Endothelial cell of umbilical vein (primary cell): ENCODE results near the gene SLC22A3. TPM values are rescaled to one million over a fixed set of nuclear protein-coding genes. Genes with fewer than 3 reads are reported as not detected.

ENCODE experiments used
- BruUV-seq: library from RNA; stranded (reverse); fragments of 400-500 nt; replicated peaks from 2 replicates; lab custom pipeline; 2021; lab: Mats Ljungman, UMichigan
- CTCF ChIA-PET: fragments of 300-600, 350-600 bp; sonication (Branson Sonifier 250); formaldehyde crosslinking; loops from one replicate; lab custom pipeline; 2021; ENCODE audit warnings: antibody characterized with exemption, inconsistent platforms; lab: Charles Lee
- POLR2A ChIA-PET: fragments of 300-600, 350-600 bp; sonication (Branson Sonifier 250); formaldehyde crosslinking; loops from one replicate; lab custom pipeline; 2021; ENCODE audit warnings: antibody characterized with exemption, inconsistent platforms; lab: Charles Lee
- DNase-seq: peaks from one replicate; pipeline ENCODE4 v3.0.0-alpha.2; 2011; ENCODE audit warnings: low read depth, low spot score
- FAIRE-seq: peaks from 2 replicates; lab custom pipeline; 2011; peaks lifted over from hg19 to GRCh38; lab: Jason Lieb, UNC
- H2AFZ ChIP-seq: 2 replicates; pipeline ENCODE4 v1.6.0; 2012; ENCODE audit warnings: low read depth, low read length, control low read depth, inconsistent platforms
- H3K27ac ChIP-seq: 2 replicates; pipeline ENCODE4 v1.5.1; 2011; ENCODE audit warnings: low read depth, mild to moderate bottlenecking, control low read depth, low read length, moderate library complexity; ENCODE audit not compliant: insufficient read depth
- H3K27me3 ChIP-seq, 2 experiments: 2 replicates each; pipeline versions ENCODE4 v1.6.0 to v1.6.1; 2011; ENCODE audit warnings: low read length in 2 of 2, mixed read lengths in 1 of 2; ENCODE audit not compliant: control insufficient read depth in 2 of 2, insufficient read depth in 2 of 2
- H3K36me3 ChIP-seq, 2 experiments: 2 replicates in 1 of 2; 3 replicates in 1 of 2; pipeline ENCODE4 v1.5.1; 2011; ENCODE audit warnings: low read length in 2 of 2, mild to moderate bottlenecking in 1 of 2, moderate library complexity in 1 of 2; ENCODE audit not compliant: control insufficient read depth in 2 of 2, insufficient read depth in 2 of 2; ENCODE audit errors: extremely low read depth in 1 of 2
- H3K4me1 ChIP-seq: 3 replicates; pipeline ENCODE4 v1.5.1; 2011; ENCODE audit warnings: mild to moderate bottlenecking, low read length; ENCODE audit not compliant: control insufficient read depth, insufficient read depth; ENCODE audit errors: extremely low read depth
- H3K4me2 ChIP-seq: 2 replicates; pipeline ENCODE4 v1.6.1; 2011; ENCODE audit warnings: low read length, control low read depth, mixed read lengths; ENCODE audit not compliant: insufficient read depth
- H3K4me3 ChIP-seq, 3 experiments: fragments of 200-600 bp in 1 of 3; sonication (generic), shearing (Covaris generic) in 1 of 3; replicated peaks in 1 of 3; 2 replicates each; pipeline ENCODE4 v1.5.1; 2011 to 2016; ENCODE audit warnings: control low read depth in 3 of 3, low read length in 3 of 3, mild to moderate bottlenecking in 2 of 3, inconsistent platforms in 1 of 3, low read depth in 1 of 3, moderate library complexity in 1 of 3; ENCODE audit not compliant: insufficient read depth in 1 of 3
- H3K79me2 ChIP-seq: 2 replicates; pipeline ENCODE4 v1.6.0; 2012; ENCODE audit warnings: low read length, inconsistent platforms; ENCODE audit not compliant: control insufficient read depth, insufficient read depth
- H3K9ac ChIP-seq: replicated peaks from 2 replicates; pipeline ENCODE3; 2011; ENCODE audit warnings: low read length, control low read depth; ENCODE audit not compliant: insufficient read depth; ENCODE audit errors: extremely low read depth
- H3K9me1 ChIP-seq: replicated peaks from 3 replicates; pipeline ENCODE4 v1.6.0; 2011; ENCODE audit warnings: mild to moderate bottlenecking, low read length; ENCODE audit not compliant: control insufficient read depth, insufficient read depth; ENCODE audit errors: extremely low read depth
- H3K9me3 ChIP-seq: replicated peaks from 2 replicates; pipeline ENCODE4 v1.5.1; 2012; ENCODE audit warnings: low read length, inconsistent platforms; ENCODE audit not compliant: control insufficient read depth, insufficient read depth
- H4K20me1 ChIP-seq: replicated peaks from 2 replicates; pipeline ENCODE3; 2011; ENCODE audit warnings: mild to moderate bottlenecking, low read length; ENCODE audit not compliant: control insufficient read depth, insufficient read depth; ENCODE audit errors: extremely low read depth
- CTCF ChIP-seq, 2 donors: IDR thresholded peaks; 1 replicate in 1 of 2; 2 replicates in 1 of 2; pipeline ENCODE4 v1.5.1; 2011; ENCODE audit warnings: low read length in 2 of 2, mild to moderate bottlenecking in 2 of 2, moderate library complexity in 2 of 2, control low read depth in 1 of 2, inconsistent platforms in 1 of 2, low read depth in 1 of 2; ENCODE audit not compliant: insufficient read depth in 1 of 2; ENCODE audit errors: extremely low read depth in 1 of 2
- EZH2 ChIP-seq: IDR thresholded peaks from 2 replicates; pipeline ENCODE4 v1.6.1; 2012; ENCODE audit warnings: borderline replicate concordance, low read depth, mild to moderate bottlenecking, moderate library complexity, low read length, inconsistent platforms; ENCODE audit not compliant: severe bottlenecking
- FOS ChIP-seq: IDR thresholded peaks from 2 replicates; pipeline ENCODE4 v1.6.1; 2011; ENCODE audit warnings: mild to moderate bottlenecking, low read length, moderate library complexity, borderline replicate concordance; ENCODE audit not compliant: insufficient read depth
- GATA2 ChIP-seq: IDR thresholded peaks from 2 replicates; pipeline ENCODE4 v1.7.0; 2011; ENCODE audit warnings: low read depth, mild to moderate bottlenecking, moderate library complexity, mixed read lengths, low read length; ENCODE audit not compliant: insufficient read length, insufficient read depth
- JUN ChIP-seq: IDR thresholded peaks from 2 replicates; pipeline ENCODE4 v1.6.1; 2011; ENCODE audit warnings: borderline replicate concordance, low read depth; ENCODE audit not compliant: insufficient read length, insufficient read depth
- MAX ChIP-seq: IDR thresholded peaks from 2 replicates; pipeline ENCODE4 v1.6.1; 2011; ENCODE audit not compliant: insufficient read depth, insufficient read length
- MYC ChIP-seq: IDR thresholded peaks from one replicate; pipeline ENCODE4 v1.6.1; 2011; ENCODE audit warnings: mild to moderate bottlenecking, low read depth, low read length
- POLR2A ChIP-seq: IDR thresholded peaks from 2 replicates; pipeline ENCODE4 v1.6.1; 2012; ENCODE audit warnings: low read depth, mild to moderate bottlenecking, control low read depth, low read length
- POLR2AphosphoS5 ChIP-seq: IDR thresholded peaks from 2 replicates; pipeline ENCODE4 v1.6.1; 2012; ENCODE audit warnings: low read depth, mild to moderate bottlenecking, control low read depth, low read length, moderate library complexity; ENCODE audit not compliant: insufficient read depth
- dilution Hi-C: fragments of 300-500 bp; cut with MboI; formaldehyde crosslinking; loops from one replicate; pipeline ENCODE4 v1.15.0; 2019; ENCODE audit warnings: low sequenced_read_pairs; ENCODE audit not compliant: extremely low pct_ligation_motif_present
- intact Hi-C: fragments of 100-400 bp; cut with micrococcal nuclease; formaldehyde crosslinking; loops from one replicate; pipeline ENCODE4 v1.10.0; 2022
- polyA plus RNA-seq, 4 experiments: library from polyadenylated mRNA; depleted of rRNA in 3 of 4; stranded (reverse) in 3 of 4; unstranded in 1 of 4; fragments of >200 nt; gene quantifications; 2 replicates each; pipeline versions ENCODE4 v1.2.1 to v1.2.3, GENCODE V29; 2011 to 2012; ENCODE audit warnings: missing spikeins in 1 of 4
- total RNA-seq: library from RNA; stranded (reverse); gene quantifications from 2 replicates; pipeline ENCODE4 v1.2.3, GENCODE V29; 2021

SLC22A3 gene
- total and polyA plus RNA-seq, 2 donors (not counting 3 experiments of a cell fraction or from before 2014, with no cell fraction given) = not detected

- Histone ChIP-seq H3K9me1 (no peaks in the 10 kb centered on the region), H4K20me1 (no peaks in the 10 kb centered on the region), H3K79me2 (no peaks in the 10 kb centered on the region), H3K27ac (no peak overlapping the region), H3K9me3 (no peaks in the 10 kb centered on the region), H3K27me3 (no peaks in the 10 kb centered on the region), H3K4me3 (no peak overlapping the region), H2AFZ (no peak overlapping the region), H3K36me3 (no peaks in the 10 kb centered on the region), H3K9ac (no peak overlapping the region), H3K4me1 (no peaks in the 10 kb centered on the region), H3K4me2 (no peak overlapping the region)
- ChIA-PET POLR2A (no interaction called here), CTCF (interaction anchor here (1.5 kb wide), 1 partner anchor 50 kb away, joined by 4 read pairs; no protein-coding TSS in a partner anchor)
- DNase-seq (no peak), FAIRE-seq (no peak)
- dilution Hi-C loops = no loop called here
- intact Hi-C loops = no loop called here
- no TSS peak for BruUV-seq
- TF ChIP-seq MYC (no peak), POLR2AphosphoS5 (no peak), POLR2A (no peak), GATA2 (no peak), EZH2 (no peak), MAX (no peak), FOS (no peak), CTCF (IDR thresholded peaks at IDR 0.05; ENCODE audit: extremely low read depth in 1 of 2, insufficient read depth in 1 of 2, low read depth in 1 of 2, low read length in 2 of 2) (no peak), JUN (no peak)
Observed at GRCh38 chr6:160469153-160469552, 121.0 kb downstream of the SLC22A3 start.
